Measurements from ENCODE around the gene TACO1.

Gene TACO1

GRCh38 chr17:63649813-63650212 is 49.1 kb downstream of the TACO1 start:
- no peak overlapping the region for H3K27ac ChIP-seq (ENCODE audit: insufficient read depth, low read length, poor library complexity, severe bottlenecking)
- no peak overlapping the region for H3K4me3 ChIP-seq (ENCODE audit: insufficient read depth, low read depth, low read length, poor library complexity, severe bottlenecking)
- no peak for DNase-seq
- no peaks in the 10 kb centered on the region for H3K27me3 ChIP-seq (replicated peaks; ENCODE audit: control insufficient read depth, insufficient read depth, low read length, poor library complexity, severe bottlenecking)
- H3K36me3 ChIP-seq (ENCODE audit: control insufficient read depth, insufficient read depth, low read length) = peaks cover 29% of the 10 kb centered on the region
- H3K9me3 ChIP-seq (ENCODE audit: control insufficient read depth, low read length) = no peaks in the 10 kb centered on the region
- H3K4me1 ChIP-seq (ENCODE audit: control insufficient read depth, insufficient read depth, low read length, poor library complexity, severe bottlenecking) = no peaks in the 10 kb centered on the region

- no peak overlapping the region for H3K4me3 ChIP-seq (ENCODE audit: insufficient read depth, low read depth, low read length, poor library complexity, severe bottlenecking)
- no peaks in the 10 kb centered on the region for H3K9me3 ChIP-seq (ENCODE audit: control insufficient read depth, low read length)
- H3K27ac ChIP-seq (ENCODE audit: insufficient read depth, low read length, poor library complexity, severe bottlenecking) = no peak overlapping the region
- H3K4me1 ChIP-seq (ENCODE audit: control insufficient read depth, insufficient read depth, low read length, poor library complexity, severe bottlenecking) = no peaks in the 10 kb centered on the region
- peaks cover 16% of the 10 kb centered on the region for H3K36me3 ChIP-seq (ENCODE audit: control insufficient read depth, insufficient read depth, low read length)
- H3K27me3 ChIP-seq (replicated peaks; ENCODE audit: control insufficient read depth, insufficient read depth, low read length, poor library complexity, severe bottlenecking) = no peaks in the 10 kb centered on the region
- DNase-seq = no peak
These were observed 51.4 kb downstream of the TACO1 start for GRCh38 chr17:63652106-63652505.

GRCh38 chr17:63653050-63653449 is 52.4 kb downstream of the TACO1 start:
- H3K27ac ChIP-seq (ENCODE audit: insufficient read depth, low read length, poor library complexity, severe bottlenecking) = no peak overlapping the region
- DNase-seq = no peak
- no peaks in the 10 kb centered on the region for H3K9me3 ChIP-seq (ENCODE audit: control insufficient read depth, low read length)
- no peak overlapping the region for H3K4me3 ChIP-seq (ENCODE audit: insufficient read depth, low read depth, low read length, poor library complexity, severe bottlenecking)
- no peaks in the 10 kb centered on the region for H3K27me3 ChIP-seq (replicated peaks; ENCODE audit: control insufficient read depth, insufficient read depth, low read length, poor library complexity, severe bottlenecking)
- H3K4me1 ChIP-seq (ENCODE audit: control insufficient read depth, insufficient read depth, low read length, poor library complexity, severe bottlenecking) = no peaks in the 10 kb centered on the region
- peaks cover 18% of the 10 kb centered on the region for H3K36me3 ChIP-seq (ENCODE audit: control insufficient read depth, insufficient read depth, low read length)

- Histone ChIP-seq H3K4me3 (ENCODE audit: insufficient read depth, low read depth, low read length, poor library complexity, severe bottlenecking) (no peak overlapping the region), H3K36me3 (ENCODE audit: control insufficient read depth, insufficient read depth, low read length) (peaks cover 37% of the 10 kb centered on the region), H3K27me3 (replicated peaks; ENCODE audit: control insufficient read depth, insufficient read depth, low read length, poor library complexity, severe bottlenecking) (no peaks in the 10 kb centered on the region), H3K4me1 (ENCODE audit: control insufficient read depth, insufficient read depth, low read length, poor library complexity, severe bottlenecking) (no peaks in the 10 kb centered on the region), H3K27ac (ENCODE audit: insufficient read depth, low read length, poor library complexity, severe bottlenecking) (no peak overlapping the region), H3K9me3 (ENCODE audit: control insufficient read depth, low read length) (no peaks in the 10 kb centered on the region)
- no peak for DNase-seq
These were observed 57.1 kb downstream of the TACO1 start for GRCh38 chr17:63657786-63658185.

All from effector memory CD4-positive, alpha-beta T cell (primary cell).